Measurements from ENCODE around the gene RNU1-2.
A peak's percentile ranks its signal among the peaks of the same experiment; 100 is the strongest.
"Not testable (repeated sequence)": the region's sequence is repeated elsewhere in the genome, so short reads cannot be mapped to it uniquely, and the experiment has no call there.

Gene RNU1-2

GRCh38 chr1:16888860-16889816 is 6.6 kb upstream of the RNU1-2 start:
- DNase-seq, result peak; percentile 51

- not testable (repeated sequence) for DNase-seq
Measured at GRCh38 chr1:16890539-16891021, 5.2 kb upstream of the RNU1-2 start.

GRCh38 chr1:16891057-16891456 is 4.7 kb upstream of the RNU1-2 start:
- not testable (repeated sequence) for DNase-seq

- not testable (repeated sequence) for DNase-seq
Measured at GRCh38 chr1:16892978-16893525, 2.7 kb upstream of the RNU1-2 start.

GRCh38 chr1:16893796-16894195 is 2.0 kb upstream of the RNU1-2 start:
- not testable (repeated sequence) for DNase-seq

- DNase-seq, result not testable (repeated sequence)
Measured at GRCh38 chr1:16894338-16894737, 1.4 kb upstream of the RNU1-2 start.

- not testable (repeated sequence) for DNase-seq
Measured at GRCh38 chr1:16895233-16895597, 565 bp upstream of the RNU1-2 start.

- DNase-seq, result peak; percentile 57
Measured at GRCh38 chr1:16896316-16897055, 706 bp downstream of the RNU1-2 start.

- DNase-seq, result not testable (repeated sequence)
Measured at GRCh38 chr1:16897653-16898052, 1.9 kb downstream of the RNU1-2 start.

- DNase-seq, result not testable (repeated sequence)
Measured at GRCh38 chr1:16898298-16898697, 2.5 kb downstream of the RNU1-2 start.

- not testable (repeated sequence) for DNase-seq
Measured at GRCh38 chr1:16899020-16899419, 3.2 kb downstream of the RNU1-2 start.

- no peak for DNase-seq
Measured at GRCh38 chr1:16900751-16901150, 5.0 kb downstream of the RNU1-2 start.

GRCh38 chr1:16901371-16901770 is 5.6 kb downstream of the RNU1-2 start:
- not testable (repeated sequence) for DNase-seq

- no peak for DNase-seq
Measured at GRCh38 chr1:16903054-16903453, 7.3 kb downstream of the RNU1-2 start.

GRCh38 chr1:16903458-16903796 is 7.6 kb downstream of the RNU1-2 start:
- no peak for DNase-seq

GRCh38 chr1:16904560-16905109 is 8.9 kb downstream of the RNU1-2 start:
- DNase-seq, result peak; percentile 99

- peak; percentile 34 for DNase-seq
Measured at GRCh38 chr1:16905110-16905867, 9.5 kb downstream of the RNU1-2 start.

GRCh38 chr1:16905868-16906702 is 10.3 kb downstream of the RNU1-2 start:
- no peak for DNase-seq

- DNase-seq, result no peak
Measured at GRCh38 chr1:16906873-16907272, 11.1 kb downstream of the RNU1-2 start.

GRCh38 chr1:16907870-16908758 is 12.3 kb downstream of the RNU1-2 start:
- DNase-seq, result no peak
